ENCODE data around the gene C12orf60. TPM values are rescaled to one million over a fixed set of nuclear protein-coding genes. Genes with fewer than 3 reads are reported as not detected.
A peak's percentile ranks its signal among the peaks of the same experiment; 100 is the strongest.

The C12orf60 gene
- polyA plus RNA-seq, 3 donors: 0.11 to 0.46 TPM; not detected in 1

DNA sequence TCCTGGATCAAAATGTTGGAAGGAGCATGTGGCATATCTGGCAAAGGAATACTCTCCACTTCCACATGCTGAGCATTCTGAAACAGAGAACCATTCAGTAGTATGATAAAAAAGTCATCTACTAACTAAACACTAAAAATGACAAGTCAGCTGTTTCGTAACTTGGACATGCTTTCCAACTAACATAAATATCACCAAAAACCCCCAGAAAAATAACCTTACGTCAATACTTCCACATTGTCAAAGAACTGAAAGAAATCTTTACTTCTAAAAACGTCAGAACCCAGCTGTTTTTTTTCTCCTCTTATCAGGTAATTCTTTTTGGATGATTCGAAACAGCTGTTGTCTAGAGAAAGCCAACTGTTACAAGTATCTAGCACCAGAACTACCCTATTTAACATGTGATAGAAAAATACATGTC, 8.4 kb upstream of the C12orf60 start:
- H3K27ac Mint-ChIP-seq: peak overlapping the region in 3 of 7 donors; percentile 26 to 76 (median 36)
- no peak overlapping the region for H3K4me3 Mint-ChIP-seq
- no peaks in the 10 kb centered on the region for H3K27me3 ChIP-seq (ENCODE audit: control insufficient read depth in 2 of 2, insufficient read depth in 2 of 2, low read length in 2 of 2)
- H3K79me2 ChIP-seq (ENCODE audit: insufficient read depth, low read length): peaks cover 24% of the 10 kb centered on the region
- no peaks in the 10 kb centered on the region for H3K9me3 Mint-ChIP-seq
- H3K4me1 ChIP-seq (ENCODE audit: control insufficient read depth in 1 of 2, insufficient read depth in 2 of 2, low read length in 2 of 2): no peaks in the 10 kb centered on the region
- H3K4me1 Mint-ChIP-seq: no peaks in the 10 kb centered on the region
- H3K27ac ChIP-seq (ENCODE audit: low read depth in 1 of 2, low read length in 2 of 2): no peak overlapping the region
- peaks cover 88 to 93% of the 10 kb centered on the region in 2 donors for H3K36me3 Mint-ChIP-seq
- TF ChIP-seq, protein P1, sequence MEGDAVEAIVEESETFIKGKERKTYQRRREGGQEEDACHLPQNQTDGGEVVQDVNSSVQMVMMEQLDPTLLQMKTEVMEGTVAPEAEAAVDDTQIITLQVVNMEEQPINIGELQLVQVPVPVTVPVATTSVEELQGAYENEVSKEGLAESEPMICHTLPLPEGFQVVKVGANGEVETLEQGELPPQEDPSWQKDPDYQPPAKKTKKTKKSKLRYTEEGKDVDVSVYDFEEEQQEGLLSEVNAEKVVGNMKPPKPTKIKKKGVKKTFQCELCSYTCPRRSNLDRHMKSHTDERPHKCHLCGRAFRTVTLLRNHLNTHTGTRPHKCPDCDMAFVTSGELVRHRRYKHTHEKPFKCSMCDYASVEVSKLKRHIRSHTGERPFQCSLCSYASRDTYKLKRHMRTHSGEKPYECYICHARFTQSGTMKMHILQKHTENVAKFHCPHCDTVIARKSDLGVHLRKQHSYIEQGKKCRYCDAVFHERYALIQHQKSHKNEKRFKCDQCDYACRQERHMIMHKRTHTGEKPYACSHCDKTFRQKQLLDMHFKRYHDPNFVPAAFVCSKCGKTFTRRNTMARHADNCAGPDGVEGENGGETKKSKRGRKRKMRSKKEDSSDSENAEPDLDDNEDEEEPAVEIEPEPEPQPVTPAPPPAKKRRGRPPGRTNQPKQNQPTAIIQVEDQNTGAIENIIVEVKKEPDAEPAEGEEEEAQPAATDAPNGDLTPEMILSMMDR (IDR thresholded peaks at IDR 0.05): no peak
- peaks cover 86 to 99% of the 10 kb centered on the region in 2 donors for H3K36me3 ChIP-seq (replicated peaks in 1 of 2; ENCODE audit: control insufficient read depth in 1 of 2, insufficient read depth in 2 of 2, low read length in 2 of 2)
- H3K9ac ChIP-seq (ENCODE audit: insufficient read depth, low read length, poor library complexity, severe bottlenecking): no peak overlapping the region
- H3K9me3 ChIP-seq (replicated peaks in 1 of 2; ENCODE audit: control insufficient read depth in 1 of 2, insufficient read depth in 1 of 2, low read length in 2 of 2): no peaks in the 10 kb centered on the region
- peak in 1 of 3 donors; percentile 17 for DNase-seq
- H3K4me2 ChIP-seq (replicated peaks; ENCODE audit: extremely low read depth, low read length, poor library complexity, severe bottlenecking): no peak overlapping the region
- no peaks in the 10 kb centered on the region for H4K20me1 ChIP-seq (ENCODE audit: insufficient read depth, low read length)
- no peaks in the 10 kb centered on the region for H3K27me3 Mint-ChIP-seq (ENCODE audit: low read depth in 3 of 3)
- WGBS (ENCODE audit: insufficient coverage): 64% methylated on average over 2 of the region's 4 CpGs
- intact Hi-C loops (cut with micrococcal nuclease): no loop called here
- H3K4me3 ChIP-seq (replicated peaks in 1 of 3; ENCODE audit: low read depth in 2 of 3, low read length in 3 of 3): no peak overlapping the region
- H2AFZ ChIP-seq (ENCODE audit: insufficient read depth, low read depth, low read length, poor library complexity, severe bottlenecking): no peak overlapping the region

DNA sequence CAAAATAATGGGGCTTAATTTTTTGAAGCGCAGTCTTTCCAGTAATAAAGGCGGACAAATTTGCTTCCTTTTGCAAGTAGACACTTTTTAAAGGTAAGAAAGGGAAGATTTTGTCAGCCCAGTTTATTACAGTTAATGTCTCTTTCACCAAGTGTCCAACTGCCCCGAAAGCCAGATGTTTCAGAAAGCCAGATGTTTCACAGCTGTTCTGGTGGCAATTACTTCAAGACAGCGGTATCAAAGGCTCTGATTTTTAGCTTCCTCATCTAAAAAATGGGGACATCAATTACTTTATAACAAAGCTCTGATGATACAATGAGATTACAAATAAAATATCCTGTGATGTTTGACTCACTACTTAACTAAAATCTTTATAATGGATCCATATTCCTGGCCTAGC, 1.2 kb upstream of the C12orf60 start:
- peak overlapping the region; percentile 82 for H2AFZ ChIP-seq (ENCODE audit: insufficient read depth, low read depth, low read length, poor library complexity, severe bottlenecking)
- peaks cover 24 to 34% of the 10 kb centered on the region in 2 donors for H3K4me1 ChIP-seq (ENCODE audit: control insufficient read depth in 1 of 2, insufficient read depth in 2 of 2, low read length in 2 of 2)
- Mint-ChIP-seq H3K4me1 (peaks cover 23% of the 10 kb centered on the region), H3K36me3 (peaks cover 31 to 34% of the 10 kb centered on the region in 2 donors), H3K4me3 (no peak overlapping the region), H3K27me3 (ENCODE audit: low read depth in 3 of 3) (no peaks in the 10 kb centered on the region), H3K27ac (no peak overlapping the region), H3K9me3 (no peaks in the 10 kb centered on the region)
- no peaks in the 10 kb centered on the region for H3K9me3 ChIP-seq (replicated peaks in 1 of 2; ENCODE audit: control insufficient read depth in 1 of 2, insufficient read depth in 1 of 2, low read length in 2 of 2)
- intact Hi-C loops (cut with micrococcal nuclease): no loop called here
- H3K27ac ChIP-seq (ENCODE audit: low read depth in 1 of 2, low read length in 2 of 2): peak overlapping the region in 1 of 2 donors; percentile 99
- H3K9ac ChIP-seq (ENCODE audit: insufficient read depth, low read length, poor library complexity, severe bottlenecking): peak overlapping the region; percentile 96
- peak overlapping the region; percentile 78 to 92 (median 90) for H3K4me3 ChIP-seq (replicated peaks in 1 of 3; ENCODE audit: low read depth in 2 of 3, low read length in 3 of 3)
- no peak for DNase-seq
- peak overlapping the region; percentile 85 for H3K4me2 ChIP-seq (replicated peaks; ENCODE audit: extremely low read depth, low read length, poor library complexity, severe bottlenecking)
- peaks cover 53% of the 10 kb centered on the region for H3K79me2 ChIP-seq (ENCODE audit: insufficient read depth, low read length)
- no peaks in the 10 kb centered on the region for H4K20me1 ChIP-seq (ENCODE audit: insufficient read depth, low read length)
- TF ChIP-seq, protein P1 (IDR thresholded peaks at IDR 0.05): no peak
- no peaks in the 10 kb centered on the region for H3K27me3 ChIP-seq (ENCODE audit: control insufficient read depth in 2 of 2, insufficient read depth in 2 of 2, low read length in 2 of 2)
- WGBS (ENCODE audit: insufficient coverage): 60% methylated on average over 1 of the region's 4 CpGs
- H3K36me3 ChIP-seq (replicated peaks in 1 of 2; ENCODE audit: control insufficient read depth in 1 of 2, insufficient read depth in 2 of 2, low read length in 2 of 2): peaks cover 26 to 32% of the 10 kb centered on the region in 2 donors

All from CD14-positive monocyte (primary cell).